Measurements from ENCODE around the gene SORL1.
"Not testable (repeated sequence)": the region's sequence is repeated elsewhere in the genome, so short reads cannot be mapped to it uniquely, and the experiment has no call there.

SORL1 gene

DNA sequence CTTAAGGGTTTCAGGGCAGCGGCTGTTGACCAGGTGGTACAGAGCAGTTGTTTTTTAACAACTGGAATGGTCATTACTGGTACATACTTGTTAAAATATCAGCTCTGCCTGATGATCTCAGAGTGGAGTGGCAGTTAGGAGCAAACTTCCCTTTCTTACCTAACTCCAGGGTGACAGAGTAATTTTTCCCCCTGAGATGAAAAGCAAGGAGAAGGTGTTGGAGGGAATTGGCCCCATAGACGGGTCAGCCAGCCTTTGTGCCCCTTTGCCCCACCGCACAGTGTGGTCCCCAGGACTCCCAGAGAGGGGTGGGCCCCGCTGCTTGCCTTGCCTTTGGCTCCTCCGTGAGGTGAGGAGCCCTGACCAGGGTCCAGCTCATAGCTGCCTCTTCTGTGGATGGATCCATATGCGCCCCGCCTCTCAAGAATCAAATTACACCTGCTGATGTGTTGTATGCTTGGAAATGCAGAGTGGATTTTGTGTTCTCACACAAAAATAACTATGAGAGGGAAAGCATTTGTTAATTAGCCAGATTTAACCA lies 27.7 kb downstream of the SORL1 start:
- no peak for DNase-seq

GRCh38 chr11:121481484-121482230 lies 29.5 kb downstream of the SORL1 start:
- not testable (repeated sequence) for DNase-seq

- no peak for DNase-seq
These were observed 30.4 kb downstream of the SORL1 start for GRCh38 chr11:121482231-121483129.

- DNase-seq = no peak
These were observed 31.8 kb downstream of the SORL1 start for GRCh38 chr11:121483805-121484480.

DNA sequence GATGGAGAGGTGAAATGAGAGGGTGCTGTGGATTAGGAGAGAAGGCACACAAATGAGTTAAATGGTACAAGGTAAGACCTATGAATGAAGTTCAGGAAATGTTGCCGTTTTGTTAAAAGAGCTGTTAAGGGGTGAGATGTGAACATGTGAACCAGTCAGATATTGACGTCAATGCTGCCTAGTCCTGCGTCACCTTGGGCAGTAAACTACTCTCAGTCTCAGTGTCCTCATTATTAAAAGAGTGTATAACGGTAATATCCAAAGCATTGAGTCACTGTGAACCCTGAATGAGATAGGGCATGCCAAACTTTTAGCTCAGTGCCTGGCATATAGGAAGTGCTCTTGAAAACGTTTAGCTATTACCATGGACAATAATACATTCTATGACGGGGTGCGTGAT lies 33.1 kb downstream of the SORL1 start:
- no peak for DNase-seq

DNA sequence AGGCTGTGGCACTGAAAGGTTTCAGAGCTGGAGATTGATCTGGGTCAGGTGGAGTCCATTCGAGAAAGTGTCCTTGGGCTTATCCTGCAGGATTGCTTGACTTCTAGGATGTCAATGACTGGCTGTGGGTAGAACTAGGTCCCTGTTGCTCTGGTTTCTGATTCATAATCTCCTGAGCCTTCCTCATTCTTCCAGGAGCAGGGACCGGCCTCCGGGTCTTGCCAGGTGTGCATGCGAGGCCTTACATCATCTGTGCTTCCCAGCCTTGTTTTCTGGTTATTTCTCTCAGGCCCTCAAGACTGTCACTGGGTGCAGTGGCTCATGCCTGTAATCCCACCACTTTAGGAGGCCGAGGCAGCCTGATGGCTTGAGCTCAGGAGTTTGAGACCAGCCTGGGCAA lies 33.9 kb downstream of the SORL1 start:
- DNase-seq = no peak

DNA sequence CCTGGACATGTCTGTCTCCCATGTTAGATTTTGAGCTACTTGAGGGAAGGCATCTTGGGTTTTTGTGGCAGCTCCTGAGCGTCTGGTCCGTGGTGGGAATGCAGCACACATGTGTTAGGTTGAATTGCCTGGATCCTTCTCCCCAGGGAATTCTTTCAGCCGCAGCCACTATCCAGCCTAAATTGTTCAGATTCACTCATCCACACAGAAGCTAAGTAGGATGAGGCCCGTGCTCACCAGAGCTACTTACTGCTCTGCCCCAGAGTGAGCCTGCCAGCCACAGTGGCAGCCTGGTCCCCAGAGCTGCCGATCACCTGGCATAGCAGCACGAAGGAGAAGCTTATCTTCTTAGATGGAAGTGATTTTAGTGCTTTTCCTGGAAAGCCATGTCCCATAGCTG lies 35.1 kb downstream of the SORL1 start:
- peak; percentile 36 to 76 for DNase-seq

- no peak for DNase-seq
These were observed 36.1 kb downstream of the SORL1 start for GRCh38 chr11:121488170-121488569.

GRCh38 chr11:121488641-121489040 lies 36.5 kb downstream of the SORL1 start:
- DNase-seq = no peak

GRCh38 chr11:121489823-121490222 lies 37.7 kb downstream of the SORL1 start:
- no peak for DNase-seq

DNA sequence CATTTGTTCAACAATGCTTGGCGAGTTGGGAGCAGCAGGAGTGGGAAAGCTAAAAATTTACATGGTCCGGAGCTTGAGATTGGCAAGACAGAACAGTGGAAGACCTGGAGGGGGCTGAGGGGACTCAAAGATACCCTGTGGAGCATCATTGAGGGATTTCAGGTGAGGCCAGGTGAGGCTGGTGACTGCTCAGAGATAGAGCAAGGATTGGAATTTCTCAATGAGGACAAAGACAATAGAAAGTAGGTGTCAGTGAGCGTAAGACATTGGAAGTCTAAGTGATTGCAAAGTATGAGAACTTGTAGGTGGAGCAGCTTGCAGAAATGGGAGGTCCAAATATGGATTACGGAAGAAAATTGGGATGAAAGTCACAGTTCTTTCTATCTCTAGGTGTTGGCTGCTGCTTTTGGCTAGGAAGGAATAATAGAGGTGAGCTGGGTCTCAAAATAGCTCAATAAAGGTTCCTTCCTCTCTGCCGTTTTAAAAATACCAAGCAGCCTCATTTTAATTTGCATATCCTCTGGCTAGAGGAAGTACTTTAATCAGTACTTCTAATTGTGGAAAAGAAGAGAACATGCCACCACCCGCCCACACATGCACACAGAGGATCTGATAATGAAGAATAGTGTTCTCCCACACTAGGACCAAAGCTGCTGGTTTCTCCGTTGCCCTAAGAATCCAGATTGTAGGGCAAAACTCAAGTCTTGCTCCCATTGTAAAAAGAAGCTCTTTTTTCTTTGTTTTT lies 42.4 kb downstream of the SORL1 start:
- no peak for DNase-seq

DNA sequence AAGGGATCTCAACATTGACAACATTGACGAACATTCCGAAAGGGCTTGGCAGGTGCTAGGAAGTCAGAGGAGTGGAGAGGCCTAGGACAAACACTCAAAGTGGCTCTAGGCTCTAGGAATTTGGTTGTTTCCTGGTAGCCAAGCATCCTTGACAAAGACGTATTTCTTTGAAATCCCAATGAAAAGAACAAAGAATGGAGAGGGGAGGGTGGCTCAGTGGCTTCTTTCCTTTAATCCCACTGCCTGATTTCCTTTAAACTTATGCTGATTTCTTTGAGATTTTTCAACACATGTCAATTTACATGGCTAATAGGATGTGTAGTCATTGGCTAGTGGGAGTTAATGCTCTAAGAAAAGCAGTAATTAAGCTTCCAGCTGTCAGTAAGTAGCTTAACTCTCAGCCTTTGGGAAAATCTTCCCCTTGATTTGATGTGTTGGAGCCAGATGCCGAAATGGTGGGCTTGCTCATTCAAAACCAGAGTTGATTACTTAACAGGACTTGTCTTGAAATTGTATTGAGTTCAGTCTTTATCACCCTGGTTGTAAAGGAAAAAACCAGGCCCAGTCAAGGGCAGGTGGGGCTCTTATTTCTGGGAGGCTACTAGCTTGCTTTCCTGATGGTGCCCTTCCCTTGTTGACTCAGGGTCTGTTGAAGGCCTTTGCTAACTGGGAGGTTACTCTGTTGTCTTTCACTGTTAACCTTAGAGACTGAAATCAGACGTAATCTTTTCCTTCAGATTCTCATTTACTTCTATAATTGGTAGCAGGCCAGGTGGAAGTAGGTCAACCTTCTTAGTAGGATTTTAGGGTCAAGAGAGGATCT lies 45.3 kb downstream of the SORL1 start:
- no peak for DNase-seq

DNA sequence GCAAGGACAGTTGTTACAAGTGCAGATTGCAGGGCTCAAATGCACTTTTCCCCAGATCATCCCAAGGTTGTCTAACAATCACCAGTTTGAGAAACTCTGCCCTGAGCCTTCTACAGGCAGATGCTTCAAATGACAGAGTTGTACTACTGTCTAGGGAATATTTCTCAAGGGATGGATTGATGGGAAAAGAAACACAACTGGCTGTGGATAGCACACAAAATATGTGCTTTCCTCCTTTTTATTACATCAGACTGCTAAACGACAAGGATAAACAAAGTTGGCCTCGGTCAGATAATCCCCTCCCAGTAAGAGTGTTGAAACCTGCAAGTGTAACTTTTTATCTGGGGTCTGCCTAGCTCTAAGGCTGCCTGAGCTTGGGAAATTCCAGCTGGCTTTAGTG lies 47.3 kb downstream of the SORL1 start:
- no peak for DNase-seq

DNA sequence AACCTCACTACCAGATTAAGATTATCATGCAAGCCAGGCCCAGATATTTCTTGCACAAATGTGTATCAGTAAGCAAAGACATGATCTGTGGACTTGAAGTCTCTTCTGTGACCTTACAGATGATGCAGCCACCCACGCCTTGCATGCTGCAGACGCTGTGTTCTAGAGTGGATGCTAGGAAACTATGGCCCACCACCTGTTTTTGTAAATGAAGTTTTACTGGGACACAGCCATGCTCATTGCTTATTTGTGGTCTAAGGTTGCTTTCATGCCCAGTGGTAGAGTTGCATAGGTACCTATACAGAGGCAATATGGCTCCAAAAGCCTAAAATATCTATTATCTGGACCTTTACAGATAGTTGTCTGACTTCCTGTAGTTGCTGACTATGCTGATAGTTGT lies 48.2 kb downstream of the SORL1 start:
- DNase-seq = no peak

DNA sequence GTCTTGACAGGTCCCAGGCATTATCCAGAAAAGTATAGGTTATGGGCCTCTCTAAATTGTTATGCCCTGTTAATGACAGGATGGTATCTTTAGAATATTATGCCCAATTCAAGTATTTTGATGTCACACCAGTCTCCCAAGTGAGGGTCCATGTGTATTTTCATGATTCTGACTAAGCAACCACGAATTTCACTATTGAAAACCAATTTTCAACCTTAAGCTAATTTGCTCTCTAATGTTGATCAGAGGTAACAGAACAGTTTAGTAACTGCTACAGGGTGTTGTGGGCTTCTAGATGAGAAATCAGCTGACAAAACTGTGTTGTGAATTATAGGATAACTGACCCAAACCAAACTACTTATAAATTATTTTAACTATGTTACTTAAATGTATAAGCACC lies 48.6 kb downstream of the SORL1 start:
- DNase-seq = no peak

DNA sequence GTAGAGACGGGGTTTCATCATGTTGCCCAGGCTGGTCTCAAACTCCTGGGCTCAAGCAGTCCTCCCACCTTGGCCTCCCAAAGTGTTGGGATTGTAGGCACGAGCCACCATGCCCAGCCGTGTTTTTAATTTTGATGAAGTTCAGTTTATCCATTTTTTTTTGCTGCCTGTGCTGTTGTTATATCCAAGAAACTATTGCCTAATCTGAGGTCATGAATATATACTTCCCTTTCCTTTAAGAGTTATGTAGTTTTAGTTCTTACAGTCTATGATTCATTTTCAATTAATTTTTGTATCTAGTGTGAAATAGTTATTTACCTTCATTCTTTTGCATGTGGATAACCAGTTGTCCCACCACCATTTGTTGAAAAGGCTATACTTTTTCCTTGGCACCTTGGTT lies 50.9 kb downstream of the SORL1 start:
- DNase-seq = no peak

DNA sequence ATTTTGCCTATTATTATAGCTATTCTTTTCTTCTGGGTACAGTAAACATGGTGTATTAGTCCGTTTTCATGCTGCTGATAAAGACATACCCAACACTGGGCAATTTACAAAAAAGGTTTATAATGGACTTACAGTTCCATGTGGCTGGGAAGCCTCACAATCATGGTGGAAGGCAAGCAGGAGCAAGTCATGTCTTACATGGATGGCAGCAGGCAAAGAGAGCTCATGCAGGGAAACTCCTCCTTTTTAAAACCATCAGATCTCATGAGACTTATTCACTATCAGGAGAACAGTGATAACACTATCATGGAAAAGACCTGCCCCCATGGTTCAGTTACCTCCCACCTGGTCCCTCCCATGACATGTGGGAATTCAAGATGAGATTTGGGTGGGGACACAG lies 54.1 kb downstream of the SORL1 start:
- not testable (repeated sequence) for DNase-seq

GRCh38 chr11:121508449-121508848 lies 56.3 kb downstream of the SORL1 start:
- DNase-seq = no peak

- no peak for DNase-seq
These were observed 58.3 kb downstream of the SORL1 start for GRCh38 chr11:121510438-121510837.

DNA sequence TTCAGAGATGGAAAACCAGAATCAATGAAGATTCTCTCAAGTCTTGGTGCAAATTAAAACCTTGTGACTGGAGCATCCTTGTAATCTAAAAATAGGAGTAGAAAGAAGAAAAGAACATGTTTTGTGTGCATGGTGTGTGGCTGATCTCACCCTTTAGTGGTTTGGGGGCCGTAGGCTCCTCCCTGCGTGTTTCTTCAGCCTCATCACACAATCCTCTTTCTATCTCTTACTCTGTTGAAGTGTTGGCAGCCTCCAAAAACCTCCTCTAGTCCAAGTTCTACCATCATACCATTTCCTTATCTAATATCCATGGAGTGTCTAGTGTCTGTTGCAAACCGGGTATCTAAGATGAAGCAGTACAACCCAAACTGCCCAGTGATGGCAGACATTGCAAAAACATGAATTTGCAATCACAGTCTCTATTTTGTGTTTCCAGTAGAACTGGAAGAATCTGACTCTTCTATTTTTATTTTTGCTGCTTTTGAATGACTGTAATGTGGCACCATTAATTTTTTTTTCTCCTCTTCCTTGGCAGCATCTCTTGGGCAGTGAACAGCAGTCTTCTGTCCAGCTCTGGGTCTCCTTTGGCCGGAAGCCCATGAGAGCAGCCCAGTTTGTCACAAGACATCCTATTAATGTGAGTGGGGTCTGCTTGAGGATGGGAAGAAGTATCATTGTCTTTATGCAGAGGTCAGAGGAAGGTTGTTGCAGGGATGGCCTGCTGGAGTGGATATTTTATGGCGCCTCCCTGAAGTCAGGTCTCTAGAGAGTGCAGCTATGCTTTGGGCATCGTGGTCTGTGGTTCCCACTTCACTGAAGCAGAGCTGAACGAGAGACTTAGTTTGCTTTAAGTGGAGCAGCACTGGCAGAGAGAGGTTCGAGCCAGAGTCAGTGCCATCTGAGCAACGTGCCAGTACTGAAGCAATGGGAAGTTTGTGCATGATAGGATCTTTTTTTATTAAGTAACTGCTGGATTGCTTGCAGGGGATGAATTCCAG lies 60.7 kb downstream of the SORL1 start:
- peak in 1 of 2 experiments; percentile 9 for DNase-seq

Data from NCI-H187 (cell line).